CD4-positive, alpha-beta memory T cell (primary cell): ENCODE results near the gene TTN. TPM values are rescaled to one million over a fixed set of nuclear protein-coding genes. Genes with fewer than 3 reads are reported as not detected.

Source experiments
- CTCF ChIA-PET: fragments of 350-600 bp; sonication (Branson Sonifier 250); formaldehyde crosslinking; loops from one replicate; lab custom pipeline; 2021; ENCODE audit warnings: inconsistent platforms; ENCODE audit not compliant: partially characterized antibody; lab: Charles Lee
- POLR2A ChIA-PET: fragments of 350-600 bp; sonication (Branson Sonifier 250); formaldehyde crosslinking; loops from one replicate; lab custom pipeline; 2021; ENCODE audit not compliant: partially characterized antibody; lab: Charles Lee
- DNase-seq, 5 donors: peaks; one replicate each; pipeline versions ENCODE4 v3.0.0 to v3.0.0-alpha.2; 2020 to 2022; ENCODE audit warnings: mixed read lengths in 1 of 5
- H3K27ac ChIP-seq: one replicate; pipeline ENCODE4 v1.7.0; 2013; ENCODE audit warnings: low read depth, low read length
- H3K27me3 ChIP-seq: 2 replicates; pipeline ENCODE4 v1.7.0; 2013; ENCODE audit warnings: mild to moderate bottlenecking, low read length, moderate library complexity; ENCODE audit not compliant: insufficient read depth
- H3K36me3 ChIP-seq: 2 replicates; pipeline ENCODE4 v1.7.0; 2013; ENCODE audit warnings: mild to moderate bottlenecking, low read length, moderate library complexity; ENCODE audit not compliant: insufficient read depth
- H3K4me1 ChIP-seq: 2 replicates; pipeline ENCODE4 v1.7.0; 2013; ENCODE audit warnings: mild to moderate bottlenecking, low read length, moderate library complexity; ENCODE audit not compliant: insufficient read depth
- H3K4me3 ChIP-seq, 2 donors: one replicate each; pipeline ENCODE4 v1.7.0; 2013; ENCODE audit warnings: low read length in 2 of 2, mild to moderate bottlenecking in 1 of 2
- H3K9me3 ChIP-seq, 2 donors: one replicate each; pipeline ENCODE4 v1.7.0; 2013; ENCODE audit warnings: low read length in 2 of 2, control low read depth in 1 of 2; ENCODE audit not compliant: control insufficient read depth in 1 of 2
- H3K27ac Mint-ChIP-seq, 7 donors: one replicate each; pipeline ENCODE4 v1.8.0; 2020 to 2021; ENCODE audit warnings: mixed read lengths in 7 of 7, mild to moderate bottlenecking in 6 of 7, inconsistent platforms in 3 of 7, moderate library complexity in 3 of 7
- H3K27me3 Mint-ChIP-seq, 2 donors: one replicate each; pipeline ENCODE4 v1.8.0; 2020 to 2021; ENCODE audit warnings: mixed read lengths in 2 of 2
- H3K36me3 Mint-ChIP-seq, 2 donors: one replicate each; pipeline ENCODE4 v1.8.0; 2020 to 2021; ENCODE audit warnings: mixed read lengths in 2 of 2, inconsistent platforms in 1 of 2, mild to moderate bottlenecking in 1 of 2
- H3K4me1 Mint-ChIP-seq, 4 donors: one replicate each; pipeline ENCODE4 v1.8.0; 2020 to 2021; ENCODE audit warnings: mixed read lengths in 4 of 4, mild to moderate bottlenecking in 1 of 4
- H3K4me3 Mint-ChIP-seq, 8 donors: one replicate each; pipeline ENCODE4 v1.8.0; 2020 to 2021; ENCODE audit warnings: mixed read lengths in 8 of 8, mild to moderate bottlenecking in 7 of 8, moderate library complexity in 6 of 8, inconsistent platforms in 3 of 8
- H3K9me3 Mint-ChIP-seq, 8 donors: one replicate each; pipeline ENCODE4 v1.8.0; 2020 to 2021; ENCODE audit warnings: mixed read lengths in 8 of 8, mild to moderate bottlenecking in 5 of 8, inconsistent platforms in 3 of 8, moderate library complexity in 1 of 8
- intact Hi-C: fragments of 100-400 bp; cut with micrococcal nuclease; formaldehyde crosslinking; loops from one replicate; pipeline ENCODE4 v1.15.1; 2023
- polyA plus RNA-seq, 2 donors: library from polyadenylated mRNA; unstranded; fragments of 300-500 nt; fragmentation: Illumina TruSeq; gene quantifications; one replicate each; pipeline ENCODE4 v1.2.3, GENCODE V29; 2021
- total RNA-seq, 2 experiments: library from RNA; stranded (reverse); gene quantifications; one replicate each; pipeline ENCODE4 v1.2.3, GENCODE V29; 2021

The TTN gene
- total and polyA plus RNA-seq, 4 experiments from 2014 or later, result 0.22 to 8.6 (median 5.0) TPM

DNA sequence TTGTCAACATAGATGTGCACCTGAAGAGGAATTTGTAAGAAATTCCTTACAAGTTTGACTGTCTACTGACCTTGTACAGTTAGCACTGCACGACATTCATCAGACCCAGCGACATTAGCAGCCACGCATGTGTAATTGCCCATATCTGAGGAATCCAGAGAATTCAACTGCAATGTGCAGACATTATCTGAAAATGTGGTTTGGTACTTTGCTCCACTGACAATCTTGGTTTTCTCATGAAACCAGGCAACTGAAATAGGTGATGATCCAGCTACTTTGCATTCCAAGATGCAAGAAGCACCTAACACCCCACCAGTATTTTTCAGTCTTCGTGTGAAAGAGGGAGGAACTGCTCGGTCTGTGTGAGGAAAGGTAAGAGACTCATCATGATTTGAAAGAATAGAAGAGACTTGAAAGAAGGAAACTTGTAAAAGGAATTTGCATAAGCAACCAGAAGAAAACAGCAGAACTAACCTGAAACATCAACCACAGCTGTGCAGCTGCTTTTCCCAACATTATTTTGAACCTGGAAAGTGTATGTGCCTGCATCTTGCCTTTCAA lies 83.4 kb downstream of the TTN start:
- H3K36me3 ChIP-seq, result no peaks in the 10 kb centered on the region
- H3K4me3 Mint-ChIP-seq, result no peak overlapping the region
- no peaks in the 10 kb centered on the region for H3K27me3 ChIP-seq
- no peak overlapping the region for H3K27ac ChIP-seq
- no peak for DNase-seq
- peaks cover 0 to 2% (median 0%) of the 10 kb centered on the region in 8 donors for H3K9me3 Mint-ChIP-seq
- intact Hi-C loops, result no loop called here
- no peaks in the 10 kb centered on the region for H3K27me3 Mint-ChIP-seq
- CTCF ChIA-PET, result no interaction called here
- no peak overlapping the region for H3K4me3 ChIP-seq
- POLR2A ChIA-PET, result no interaction called here
- H3K27ac Mint-ChIP-seq, result no peak overlapping the region
- H3K4me1 ChIP-seq, result no peaks in the 10 kb centered on the region
- peaks cover 0 to 4% of the 10 kb centered on the region in 2 donors for H3K36me3 Mint-ChIP-seq
- no peaks in the 10 kb centered on the region for H3K4me1 Mint-ChIP-seq
- H3K9me3 ChIP-seq, result no peaks in the 10 kb centered on the region

DNA sequence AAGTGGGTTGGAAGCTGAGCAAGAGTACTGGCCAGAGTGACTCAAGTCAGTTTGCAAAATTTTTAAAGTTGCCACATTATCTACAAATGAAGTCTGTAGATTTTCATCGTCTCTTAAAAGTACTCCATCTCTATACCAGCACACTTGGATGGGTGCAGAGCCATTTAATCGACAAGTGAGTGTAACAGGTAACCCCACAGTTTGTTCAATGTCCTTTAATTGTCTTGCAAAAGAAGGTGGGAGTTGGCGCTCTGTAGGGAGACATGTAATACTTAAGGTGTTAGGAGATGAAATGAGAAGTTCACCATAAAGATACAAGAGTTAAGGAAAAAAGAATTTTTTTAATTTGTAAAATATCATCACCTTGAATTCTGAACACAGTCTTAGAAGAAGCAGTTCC lies 84.9 kb downstream of the TTN start:
- ChIA-PET CTCF (no interaction called here), POLR2A (no interaction called here)
- Histone ChIP-seq H3K27me3 (no peaks in the 10 kb centered on the region), H3K4me3 (no peak overlapping the region), H3K4me1 (no peaks in the 10 kb centered on the region), H3K36me3 (no peaks in the 10 kb centered on the region), H3K27ac (no peak overlapping the region), H3K9me3 (no peaks in the 10 kb centered on the region)
- Mint-ChIP-seq H3K4me3 (no peak overlapping the region), H3K27ac (no peak overlapping the region), H3K27me3 (no peaks in the 10 kb centered on the region), H3K4me1 (no peaks in the 10 kb centered on the region), H3K9me3 (peaks cover 0 to 2% (median 0%) of the 10 kb centered on the region in 8 donors), H3K36me3 (peaks cover 2 to 4% of the 10 kb centered on the region in 2 donors)
- no peak for DNase-seq
- intact Hi-C loops, result no loop called here

DNA sequence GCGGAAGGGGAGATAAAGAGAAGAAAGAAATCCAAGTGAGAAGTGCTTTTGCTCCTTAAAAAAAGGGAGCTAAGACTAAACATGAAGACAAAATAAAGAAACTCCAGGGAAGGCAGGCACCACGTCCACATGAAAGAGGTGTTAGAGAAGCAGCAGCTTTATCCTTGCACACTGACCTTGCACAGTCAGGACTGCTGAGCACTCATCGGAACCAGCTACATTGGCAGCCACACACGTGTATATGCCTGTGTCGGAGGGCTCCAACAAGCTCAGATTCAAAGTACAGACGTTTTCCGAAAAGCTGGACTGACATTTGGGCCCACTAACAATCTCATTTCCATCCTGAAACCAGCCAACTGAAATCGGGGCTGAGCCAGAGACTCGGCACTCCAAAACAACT lies 88.2 kb downstream of the TTN start:
- intact Hi-C loops, result no loop called here
- Histone ChIP-seq H3K9me3 (no peaks in the 10 kb centered on the region), H3K4me1 (no peaks in the 10 kb centered on the region), H3K4me3 (no peak overlapping the region), H3K27ac (no peak overlapping the region), H3K27me3 (no peaks in the 10 kb centered on the region), H3K36me3 (no peaks in the 10 kb centered on the region)
- Mint-ChIP-seq H3K9me3 (peaks cover 0 to 2% (median 0%) of the 10 kb centered on the region in 8 donors), H3K27ac (no peak overlapping the region), H3K36me3 (peaks cover 2 to 5% of the 10 kb centered on the region in 2 donors), H3K27me3 (no peaks in the 10 kb centered on the region), H3K4me1 (no peaks in the 10 kb centered on the region), H3K4me3 (no peak overlapping the region)
- CTCF ChIA-PET, result interaction anchor here (1.5 kb wide), 1 partner anchor 18 kb away, joined by 4 read pairs; no protein-coding TSS in a partner anchor
- DNase-seq, result no peak
- POLR2A ChIA-PET, result no interaction called here

DNA sequence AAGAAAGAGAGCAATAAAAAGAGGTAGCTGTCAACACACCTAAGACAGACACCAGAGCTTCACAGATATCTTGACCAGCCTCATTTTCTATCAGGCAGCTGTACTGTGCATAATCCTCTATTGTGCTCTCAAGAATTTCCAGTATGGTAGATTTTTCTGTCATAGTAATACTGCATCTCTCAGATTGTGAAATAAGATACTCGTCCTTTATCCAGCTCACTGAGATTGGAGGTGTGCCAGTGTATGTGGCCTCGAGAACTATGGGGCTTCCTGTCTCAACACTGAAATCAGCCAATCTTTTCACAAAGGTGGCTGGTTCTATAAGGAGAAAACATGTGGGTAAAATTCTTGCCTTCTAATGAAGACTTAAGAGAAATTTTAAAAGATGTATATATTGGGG lies 88.9 kb downstream of the TTN start:
- H3K9me3 Mint-ChIP-seq, result peaks cover 0 to 2% (median 0%) of the 10 kb centered on the region in 8 donors
- Histone ChIP-seq H3K4me3 (no peak overlapping the region), H3K27ac (no peak overlapping the region), H3K9me3 (no peaks in the 10 kb centered on the region), H3K36me3 (no peaks in the 10 kb centered on the region), H3K27me3 (no peaks in the 10 kb centered on the region), H3K4me1 (no peaks in the 10 kb centered on the region)
- no peaks in the 10 kb centered on the region for H3K4me1 Mint-ChIP-seq
- no peak for DNase-seq
- no peaks in the 10 kb centered on the region for H3K27me3 Mint-ChIP-seq
- CTCF ChIA-PET, result interaction anchor here (0.9 to 1.5 kb wide), 2 partner anchors 17 to 18 kb away, joined by 3 to 4 read pairs; no protein-coding TSS in a partner anchor
- H3K4me3 Mint-ChIP-seq, result no peak overlapping the region
- intact Hi-C loops, result no loop called here
- H3K36me3 Mint-ChIP-seq, result peaks cover 2 to 6% of the 10 kb centered on the region in 2 donors
- H3K27ac Mint-ChIP-seq, result no peak overlapping the region
- POLR2A ChIA-PET, result no interaction called here

DNA sequence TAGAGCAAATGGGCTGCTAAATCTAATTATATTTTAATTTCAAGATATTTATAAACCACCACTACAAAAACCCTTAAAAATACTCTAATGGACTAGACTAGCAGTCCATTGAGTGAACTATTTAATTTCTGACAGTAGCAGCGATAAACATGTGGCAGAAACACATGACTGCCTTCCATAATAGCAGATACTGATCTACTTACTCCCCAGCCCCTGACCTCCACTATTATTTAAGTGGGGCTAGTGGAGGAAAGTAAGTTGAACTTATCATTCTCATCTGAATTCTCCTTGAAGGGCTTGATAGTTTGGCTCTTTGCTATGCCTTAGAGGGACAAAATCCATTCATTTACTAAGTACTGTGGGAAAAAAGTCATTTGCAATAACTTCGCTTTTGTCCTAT lies 90.8 kb downstream of the TTN start:
- no peak for DNase-seq
- Mint-ChIP-seq H3K4me1 (no peaks in the 10 kb centered on the region), H3K9me3 (peaks cover 0 to 1% (median 0%) of the 10 kb centered on the region in 8 donors), H3K36me3 (peaks cover 2 to 3% of the 10 kb centered on the region in 2 donors), H3K4me3 (no peak overlapping the region), H3K27me3 (no peaks in the 10 kb centered on the region), H3K27ac (no peak overlapping the region)
- no peaks in the 10 kb centered on the region for H3K27me3 ChIP-seq
- H3K27ac ChIP-seq, result no peak overlapping the region
- H3K4me1 ChIP-seq, result no peaks in the 10 kb centered on the region
- no peaks in the 10 kb centered on the region for H3K36me3 ChIP-seq
- intact Hi-C loops, result no loop called here
- H3K4me3 ChIP-seq, result no peak overlapping the region
- H3K9me3 ChIP-seq, result no peaks in the 10 kb centered on the region
- CTCF ChIA-PET, result interaction anchor here (1.7 kb wide), 1 partner anchor 13 kb away, joined by 5 read pairs; no protein-coding TSS in a partner anchor
- POLR2A ChIA-PET, result no interaction called here

DNA sequence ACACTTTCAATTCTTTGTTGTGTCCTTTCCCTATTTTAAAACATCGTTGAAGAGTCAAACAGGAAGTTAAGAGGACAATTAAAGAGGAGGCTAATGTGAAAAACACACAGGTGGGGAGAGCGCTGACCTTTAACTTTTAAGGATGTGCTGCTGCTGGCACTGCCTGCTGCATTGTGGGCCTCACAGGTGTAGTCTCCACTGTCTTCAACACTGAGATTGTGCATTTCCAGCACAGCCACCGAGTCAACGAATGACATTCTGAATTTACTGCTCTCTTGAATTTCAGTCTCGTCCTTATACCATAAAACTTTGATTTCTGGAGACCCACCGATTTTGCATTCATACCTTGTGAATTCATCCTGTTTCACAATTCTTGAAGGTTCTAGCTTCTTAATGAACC lies 91.9 kb downstream of the TTN start:
- H3K27ac Mint-ChIP-seq, result no peak overlapping the region
- peaks cover 3 to 4% of the 10 kb centered on the region in 2 donors for H3K36me3 Mint-ChIP-seq
- no peak overlapping the region for H3K4me3 ChIP-seq

DNA sequence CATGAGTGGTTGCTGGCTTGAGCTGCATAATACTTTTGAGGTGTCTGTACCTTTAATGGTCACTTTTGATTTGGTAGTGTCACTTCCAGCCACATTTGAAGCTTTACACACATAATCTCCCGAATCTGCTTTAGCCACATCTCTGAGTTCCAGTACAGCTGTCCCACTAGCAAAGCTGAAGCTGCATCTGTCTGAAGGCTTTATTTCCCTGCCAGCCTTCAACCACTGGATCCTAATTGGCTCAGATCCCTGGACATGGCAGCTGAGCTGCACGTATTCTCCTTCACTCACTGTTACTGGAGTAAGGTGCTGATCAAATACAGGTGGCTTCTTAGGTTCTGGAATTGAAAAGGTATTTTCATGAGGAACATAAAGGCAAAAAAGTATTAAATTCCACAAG lies 99.7 kb downstream of the TTN start:
- H3K36me3 Mint-ChIP-seq, result peaks cover 0 to 2% of the 10 kb centered on the region in 2 donors
- no peaks in the 10 kb centered on the region for H3K27me3 ChIP-seq
- no peaks in the 10 kb centered on the region for H3K36me3 ChIP-seq
- no peak overlapping the region for H3K27ac Mint-ChIP-seq
- no peak overlapping the region for H3K27ac ChIP-seq
- H3K4me3 ChIP-seq, result no peak overlapping the region
- intact Hi-C loops, result no loop called here
- POLR2A ChIA-PET, result no interaction called here
- H3K4me1 ChIP-seq, result no peaks in the 10 kb centered on the region
- H3K9me3 ChIP-seq, result no peaks in the 10 kb centered on the region
- no peak overlapping the region for H3K4me3 Mint-ChIP-seq
- no peaks in the 10 kb centered on the region for H3K9me3 Mint-ChIP-seq
- no peak for DNase-seq
- CTCF ChIA-PET, result no interaction called here
- H3K4me1 Mint-ChIP-seq, result no peaks in the 10 kb centered on the region
- no peaks in the 10 kb centered on the region for H3K27me3 Mint-ChIP-seq

More for the DNA sequence above, 91.9 kb downstream of the TTN start:
- H3K4me1 Mint-ChIP-seq, result no peaks in the 10 kb centered on the region
- POLR2A ChIA-PET, result no interaction called here
- intact Hi-C loops, result no loop called here
- Histone ChIP-seq H3K27me3 (no peaks in the 10 kb centered on the region), H3K36me3 (no peaks in the 10 kb centered on the region), H3K27ac (no peak overlapping the region), H3K4me1 (no peaks in the 10 kb centered on the region), H3K9me3 (no peaks in the 10 kb centered on the region)
- H3K9me3 Mint-ChIP-seq, result peaks cover 0 to 1% (median 0%) of the 10 kb centered on the region in 8 donors
- no peak overlapping the region for H3K4me3 Mint-ChIP-seq
- no peaks in the 10 kb centered on the region for H3K27me3 Mint-ChIP-seq
- no peak for DNase-seq
- CTCF ChIA-PET, result interaction anchor here (1.7 kb wide), 1 partner anchor 12 kb away, joined by 5 read pairs; no protein-coding TSS in a partner anchor
